Measurements from ENCODE around the gene HOXC12.

HOXC12 gene

DNA sequence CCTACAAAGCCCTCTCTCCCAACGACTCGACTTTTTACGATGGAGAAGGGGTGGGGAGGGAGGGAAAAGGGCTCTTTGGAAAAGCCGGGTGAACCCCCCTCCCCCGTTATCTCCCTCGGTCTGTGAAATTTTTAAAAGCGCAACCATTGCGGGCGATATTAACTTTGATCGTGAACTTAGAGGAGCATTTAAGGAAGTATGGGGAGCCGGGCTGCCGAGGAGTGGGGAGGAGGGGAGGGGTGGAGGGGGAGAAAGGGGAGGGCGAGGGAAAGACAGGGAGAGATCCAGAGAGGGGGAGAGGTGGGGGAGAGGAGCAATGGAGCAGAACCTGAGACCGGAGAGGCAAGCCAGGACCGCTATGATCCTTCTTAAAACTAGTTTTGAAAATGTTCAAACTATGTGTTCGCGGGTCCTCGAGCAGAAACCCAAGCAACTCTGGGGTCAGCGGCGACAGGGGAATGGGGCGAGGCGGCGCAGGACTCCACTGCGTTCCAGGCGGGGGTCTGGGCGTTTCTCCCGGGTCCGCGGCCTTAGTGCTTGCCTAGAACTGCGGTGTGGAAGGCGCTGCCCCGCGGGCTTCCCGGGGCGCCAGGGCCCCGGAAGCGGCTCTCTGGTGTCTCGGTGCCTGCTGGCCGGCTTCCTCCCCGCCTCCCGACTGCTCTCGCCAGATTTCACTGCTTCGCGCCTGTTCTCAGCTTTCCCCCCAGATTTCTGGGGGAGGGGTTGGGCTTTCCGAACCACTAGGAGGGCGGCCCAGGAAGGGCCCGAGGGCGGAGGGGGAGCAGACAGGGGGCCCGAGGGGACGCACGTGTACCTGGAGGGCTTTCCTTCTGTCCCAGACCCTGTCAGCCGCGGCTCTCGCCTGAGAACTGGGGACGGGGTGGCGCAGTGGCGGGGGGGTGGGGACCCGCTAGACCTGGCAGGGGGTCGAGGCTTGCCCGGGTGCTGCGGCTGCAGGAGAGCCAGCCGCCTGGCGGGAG is 19.7 kb downstream of the HOXC12 start, which contains the start of gene HOTAIR (continued):
- TF ChIP-seq, protein P1, sequence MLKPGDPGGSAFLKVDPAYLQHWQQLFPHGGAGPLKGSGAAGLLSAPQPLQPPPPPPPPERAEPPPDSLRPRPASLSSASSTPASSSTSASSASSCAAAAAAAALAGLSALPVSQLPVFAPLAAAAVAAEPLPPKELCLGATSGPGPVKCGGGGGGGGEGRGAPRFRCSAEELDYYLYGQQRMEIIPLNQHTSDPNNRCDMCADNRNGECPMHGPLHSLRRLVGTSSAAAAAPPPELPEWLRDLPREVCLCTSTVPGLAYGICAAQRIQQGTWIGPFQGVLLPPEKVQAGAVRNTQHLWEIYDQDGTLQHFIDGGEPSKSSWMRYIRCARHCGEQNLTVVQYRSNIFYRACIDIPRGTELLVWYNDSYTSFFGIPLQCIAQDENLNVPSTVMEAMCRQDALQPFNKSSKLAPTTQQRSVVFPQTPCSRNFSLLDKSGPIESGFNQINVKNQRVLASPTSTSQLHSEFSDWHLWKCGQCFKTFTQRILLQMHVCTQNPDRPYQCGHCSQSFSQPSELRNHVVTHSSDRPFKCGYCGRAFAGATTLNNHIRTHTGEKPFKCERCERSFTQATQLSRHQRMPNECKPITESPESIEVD (tag by site-specific recombination; IDR thresholded peaks at IDR 0.05), result peak; percentile 4
- TF ChIP-seq ZNF510 (tag by site-specific recombination; IDR thresholded peaks at IDR 0.05; ENCODE audit: insufficient replicate concordance) (no peak), ZBTB20 (tag by site-specific recombination; IDR thresholded peaks at IDR 0.05) (peak; percentile 94), GFI1B (tag by site-specific recombination; IDR thresholded peaks at IDR 0.05) (peak; percentile 89), KLF10 (tag by site-specific recombination; IDR thresholded peaks at IDR 0.05) (peak; percentile 19; the same call in 1 of the 2 replicates), ZBTB21 (tag by site-specific recombination; IDR thresholded peaks at IDR 0.05) (no peak), ZNF791 (tag by site-specific recombination; IDR thresholded peaks at IDR 0.05) (no peak), ZXDB (tag by site-specific recombination; IDR thresholded peaks at IDR 0.05) (peak; percentile 72), ZNF335 (tag by site-specific recombination; conservative IDR thresholded peaks at IDR 0.05) (peak; percentile 80), ZNF658 (tag by site-specific recombination; IDR thresholded peaks at IDR 0.05) (no peak), ZNF423 (tag by site-specific recombination; IDR thresholded peaks at IDR 0.05) (peak; percentile 94), GLIS2 (tag by site-specific recombination; IDR thresholded peaks at IDR 0.05) (peak; percentile 93), KLF8 (tag by site-specific recombination; IDR thresholded peaks at IDR 0.05) (peak; percentile 26; the same call in 1 of the 2 replicates), ZFP3 (tag by site-specific recombination; IDR thresholded peaks at IDR 0.05; ENCODE audit: low read depth) (0 out of 2 replicates have a peak, but pooled peaks have one; percentile 8), FEZF1 (tag by site-specific recombination; IDR thresholded peaks at IDR 0.05) (peak; percentile 73), MZF1 (tag by site-specific recombination; IDR thresholded peaks at IDR 0.05; ENCODE audit: borderline replicate concordance) (0 out of 2 replicates have a peak, but pooled peaks have one; percentile 22), ZNF76 (tag by site-specific recombination; IDR thresholded peaks at IDR 0.05; ENCODE audit: borderline replicate concordance, low read depth) (no peak; the same call in 1 of the 2 replicates), KLF1 (tag by site-specific recombination; IDR thresholded peaks at IDR 0.05) (no peak), ZBTB1 (tag by site-specific recombination; IDR thresholded peaks at IDR 0.05) (no peak), ZNF621 (tag by site-specific recombination; IDR thresholded peaks at IDR 0.05) (no peak), ZNF112 (tag by site-specific recombination; IDR thresholded peaks at IDR 0.05) (no peak), ZNF558 (tag by site-specific recombination; IDR thresholded peaks at IDR 0.05) (no peak), ZNF514 (tag by site-specific recombination; IDR thresholded peaks at IDR 0.05) (no peak), IKZF3 (tag by site-specific recombination; IDR thresholded peaks at IDR 0.05) (no peak)
- TF ChIP-seq, protein P2, sequence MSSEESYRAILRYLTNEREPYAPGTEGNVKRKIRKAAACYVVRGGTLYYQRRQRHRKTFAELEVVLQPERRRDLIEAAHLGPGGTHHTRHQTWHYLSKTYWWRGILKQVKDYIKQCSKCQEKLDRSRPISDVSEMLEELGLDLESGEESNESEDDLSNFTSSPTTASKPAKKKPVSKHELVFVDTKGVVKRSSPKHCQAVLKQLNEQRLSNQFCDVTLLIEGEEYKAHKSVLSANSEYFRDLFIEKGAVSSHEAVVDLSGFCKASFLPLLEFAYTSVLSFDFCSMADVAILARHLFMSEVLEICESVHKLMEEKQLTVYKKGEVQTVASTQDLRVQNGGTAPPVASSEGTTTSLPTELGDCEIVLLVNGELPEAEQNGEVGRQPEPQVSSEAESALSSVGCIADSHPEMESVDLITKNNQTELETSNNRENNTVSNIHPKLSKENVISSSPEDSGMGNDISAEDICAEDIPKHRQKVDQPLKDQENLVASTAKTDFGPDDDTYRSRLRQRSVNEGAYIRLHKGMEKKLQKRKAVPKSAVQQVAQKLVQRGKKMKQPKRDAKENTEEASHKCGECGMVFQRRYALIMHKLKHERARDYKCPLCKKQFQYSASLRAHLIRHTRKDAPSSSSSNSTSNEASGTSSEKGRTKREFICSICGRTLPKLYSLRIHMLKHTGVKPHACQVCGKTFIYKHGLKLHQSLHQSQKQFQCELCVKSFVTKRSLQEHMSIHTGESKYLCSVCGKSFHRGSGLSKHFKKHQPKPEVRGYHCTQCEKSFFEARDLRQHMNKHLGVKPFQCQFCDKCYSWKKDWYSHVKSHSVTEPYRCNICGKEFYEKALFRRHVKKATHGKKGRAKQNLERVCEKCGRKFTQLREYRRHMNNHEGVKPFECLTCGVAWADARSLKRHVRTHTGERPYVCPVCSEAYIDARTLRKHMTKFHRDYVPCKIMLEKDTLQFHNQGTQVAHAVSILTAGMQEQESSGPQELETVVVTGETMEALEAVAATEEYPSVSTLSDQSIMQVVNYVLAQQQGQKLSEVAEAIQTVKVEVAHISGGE (tag by site-specific recombination; conservative IDR thresholded peaks at IDR 0.05; ENCODE audit: low read depth), result peak; percentile 86
- TF ChIP-seq, protein P3, sequence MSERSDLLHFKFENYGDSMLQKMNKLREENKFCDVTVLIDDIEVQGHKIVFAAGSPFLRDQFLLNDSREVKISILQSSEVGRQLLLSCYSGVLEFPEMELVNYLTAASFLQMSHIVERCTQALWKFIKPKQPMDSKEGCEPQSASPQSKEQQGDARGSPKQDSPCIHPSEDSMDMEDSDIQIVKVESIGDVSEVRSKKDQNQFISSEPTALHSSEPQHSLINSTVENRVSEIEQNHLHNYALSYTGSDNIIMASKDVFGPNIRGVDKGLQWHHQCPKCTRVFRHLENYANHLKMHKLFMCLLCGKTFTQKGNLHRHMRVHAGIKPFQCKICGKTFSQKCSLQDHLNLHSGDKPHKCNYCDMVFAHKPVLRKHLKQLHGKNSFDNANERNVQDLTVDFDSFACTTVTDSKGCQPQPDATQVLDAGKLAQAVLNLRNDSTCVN (tag by site-specific recombination; optimal IDR thresholded peaks at IDR 0.05), result peak; percentile 36
- TF ChIP-seq, protein P4, sequence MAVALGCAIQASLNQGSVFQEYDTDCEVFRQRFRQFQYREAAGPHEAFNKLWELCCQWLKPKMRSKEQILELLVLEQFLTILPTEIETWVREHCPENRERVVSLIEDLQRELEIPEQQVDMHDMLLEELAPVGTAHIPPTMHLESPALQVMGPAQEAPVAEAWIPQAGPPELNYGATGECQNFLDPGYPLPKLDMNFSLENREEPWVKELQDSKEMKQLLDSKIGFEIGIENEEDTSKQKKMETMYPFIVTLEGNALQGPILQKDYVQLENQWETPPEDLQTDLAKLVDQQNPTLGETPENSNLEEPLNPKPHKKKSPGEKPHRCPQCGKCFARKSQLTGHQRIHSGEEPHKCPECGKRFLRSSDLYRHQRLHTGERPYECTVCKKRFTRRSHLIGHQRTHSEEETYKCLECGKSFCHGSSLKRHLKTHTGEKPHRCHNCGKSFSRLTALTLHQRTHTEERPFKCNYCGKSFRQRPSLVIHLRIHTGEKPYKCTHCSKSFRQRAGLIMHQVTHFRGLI (tag by site-specific recombination; IDR thresholded peaks at IDR 0.05), result peak; percentile 77
- TF ChIP-seq, protein P5, sequence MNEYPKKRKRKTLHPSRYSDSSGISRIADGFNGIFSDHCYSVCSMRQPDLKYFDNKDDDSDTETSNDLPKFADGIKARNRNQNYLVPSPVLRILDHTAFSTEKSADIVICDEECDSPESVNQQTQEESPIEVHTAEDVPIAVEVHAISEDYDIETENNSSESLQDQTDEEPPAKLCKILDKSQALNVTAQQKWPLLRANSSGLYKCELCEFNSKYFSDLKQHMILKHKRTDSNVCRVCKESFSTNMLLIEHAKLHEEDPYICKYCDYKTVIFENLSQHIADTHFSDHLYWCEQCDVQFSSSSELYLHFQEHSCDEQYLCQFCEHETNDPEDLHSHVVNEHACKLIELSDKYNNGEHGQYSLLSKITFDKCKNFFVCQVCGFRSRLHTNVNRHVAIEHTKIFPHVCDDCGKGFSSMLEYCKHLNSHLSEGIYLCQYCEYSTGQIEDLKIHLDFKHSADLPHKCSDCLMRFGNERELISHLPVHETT (tag by site-specific recombination; IDR thresholded peaks at IDR 0.05), result 0 out of 2 replicates have a peak, but pooled peaks have one; percentile 41

All from HEK293 (cell line).